Lower lobe of right lung (tissue), 2 donors: ENCODE measurements around the gene TMEM121. TPM values are rescaled to one million over a fixed set of nuclear protein-coding genes. Genes with fewer than 3 reads are reported as not detected.

Source experiments
- ATAC-seq, 2 donors: fragments of 200-7000 bp; cut with Tn5 transposase; one replicate each; pipeline ENCODE4 v1.9.1; 2020 to 2022; ENCODE audit warnings: mild to moderate bottlenecking in 2 of 2, moderate library complexity in 2 of 2
- DNase-seq: peaks from one replicate; pipeline ENCODE4 v3.0.0-alpha.2; 2020
- H3K27ac ChIP-seq: fragments of 200-600 bp; one replicate; pipeline ENCODE4 v1.8.0; 2022
- H3K27me3 ChIP-seq: fragments of 200-600 bp; one replicate; pipeline ENCODE4 v1.8.0; 2022; ENCODE audit warnings: low read depth
- H3K36me3 ChIP-seq: fragments of 200-600 bp; one replicate; pipeline ENCODE4 v1.8.0; 2022; ENCODE audit warnings: mild to moderate bottlenecking
- H3K4me1 ChIP-seq: fragments of 200-600 bp; one replicate; pipeline ENCODE4 v1.8.0; 2022
- H3K4me3 ChIP-seq: fragments of 200-600 bp; one replicate; pipeline ENCODE4 v1.8.0; 2022; ENCODE audit warnings: mild to moderate bottlenecking
- H3K9me3 ChIP-seq: fragments of 200-600 bp; one replicate; pipeline ENCODE4 v1.8.0; 2022
- intact Hi-C: fragments of 100-400 bp; cut with DNase I; formaldehyde crosslinking; loops from one replicate; pipeline ENCODE4 v1.11.0; 2022
- total RNA-seq: library from RNA; stranded (reverse); fragmentation: NEBNext Ultra II Directional; extraction: Animal tissue kit (Norgen Biotek cat#: 25700); gene quantifications from one replicate; pipeline ENCODE4 v1.2.1, GENCODE V29; 2021
- TF ChIP-seq, protein P1 (sequence below): fragments of 200-600 bp; IDR thresholded peaks from one replicate; pipeline ENCODE4 v1.8.0; 2022; ENCODE audit warnings: antibody characterized with exemption, mild to moderate bottlenecking
- donor health status: DM: no; HTN: yes; CAD: no; lungs with severe emphysema.

The TMEM121 gene
- total RNA-seq, 1 donor from 2014 or later = 3.0 TPM

GRCh38 chr14:105530285-105531087, 4.1 kb downstream of the TMEM121 start:
- peaks cover 32% of the 10 kb centered on the region for H3K27me3 ChIP-seq
- ATAC-seq (no peak), DNase-seq (no peak)
- H3K4me3 ChIP-seq = no peak overlapping the region
- no peaks in the 10 kb centered on the region for H3K9me3 ChIP-seq
- TF ChIP-seq, protein P1, sequence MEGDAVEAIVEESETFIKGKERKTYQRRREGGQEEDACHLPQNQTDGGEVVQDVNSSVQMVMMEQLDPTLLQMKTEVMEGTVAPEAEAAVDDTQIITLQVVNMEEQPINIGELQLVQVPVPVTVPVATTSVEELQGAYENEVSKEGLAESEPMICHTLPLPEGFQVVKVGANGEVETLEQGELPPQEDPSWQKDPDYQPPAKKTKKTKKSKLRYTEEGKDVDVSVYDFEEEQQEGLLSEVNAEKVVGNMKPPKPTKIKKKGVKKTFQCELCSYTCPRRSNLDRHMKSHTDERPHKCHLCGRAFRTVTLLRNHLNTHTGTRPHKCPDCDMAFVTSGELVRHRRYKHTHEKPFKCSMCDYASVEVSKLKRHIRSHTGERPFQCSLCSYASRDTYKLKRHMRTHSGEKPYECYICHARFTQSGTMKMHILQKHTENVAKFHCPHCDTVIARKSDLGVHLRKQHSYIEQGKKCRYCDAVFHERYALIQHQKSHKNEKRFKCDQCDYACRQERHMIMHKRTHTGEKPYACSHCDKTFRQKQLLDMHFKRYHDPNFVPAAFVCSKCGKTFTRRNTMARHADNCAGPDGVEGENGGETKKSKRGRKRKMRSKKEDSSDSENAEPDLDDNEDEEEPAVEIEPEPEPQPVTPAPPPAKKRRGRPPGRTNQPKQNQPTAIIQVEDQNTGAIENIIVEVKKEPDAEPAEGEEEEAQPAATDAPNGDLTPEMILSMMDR = no peak
- intact Hi-C loops = no loop called here
- peaks cover 33% of the 10 kb centered on the region for H3K4me1 ChIP-seq
- H3K27ac ChIP-seq = no peak overlapping the region
- no peaks in the 10 kb centered on the region for H3K36me3 ChIP-seq

GRCh38 chr14:105531088-105531893, 4.9 kb downstream of the TMEM121 start:
- Histone ChIP-seq H3K4me1 (peaks cover 33% of the 10 kb centered on the region), H3K9me3 (no peaks in the 10 kb centered on the region), H3K27ac (no peak overlapping the region), H3K4me3 (no peak overlapping the region), H3K36me3 (no peaks in the 10 kb centered on the region), H3K27me3 (peaks cover 39% of the 10 kb centered on the region)
- DNase-seq (no peak), ATAC-seq (no peak)
- intact Hi-C loops = no loop called here
- TF ChIP-seq, protein P1 = no peak

- no peaks in the 10 kb centered on the region for H3K9me3 ChIP-seq
- peaks cover 28% of the 10 kb centered on the region for H3K4me1 ChIP-seq
- DNase-seq (no peak), ATAC-seq (no peak)
- peaks cover 41% of the 10 kb centered on the region for H3K27me3 ChIP-seq
- TF ChIP-seq, protein P1 = no peak
- H3K36me3 ChIP-seq = no peaks in the 10 kb centered on the region
- intact Hi-C loops = no loop called here
- H3K27ac ChIP-seq = no peak overlapping the region
- no peak overlapping the region for H3K4me3 ChIP-seq
Observed at GRCh38 chr14:105531894-105532623, 5.7 kb downstream of the TMEM121 start.

GRCh38 chr14:105532735-105533141, 6.4 kb downstream of the TMEM121 start:
- H3K4me3 ChIP-seq = no peak overlapping the region
- peaks cover 41% of the 10 kb centered on the region for H3K27me3 ChIP-seq
- no peak for ATAC-seq
- no peak overlapping the region for H3K27ac ChIP-seq
- no peaks in the 10 kb centered on the region for H3K9me3 ChIP-seq
- peaks cover 22% of the 10 kb centered on the region for H3K4me1 ChIP-seq
- H3K36me3 ChIP-seq = no peaks in the 10 kb centered on the region
- intact Hi-C loops = no loop called here
- TF ChIP-seq, protein P1 = peak; percentile 10
- no peak for DNase-seq

- H3K27ac ChIP-seq = no peak overlapping the region
- DNase-seq = no peak
- H3K36me3 ChIP-seq = no peaks in the 10 kb centered on the region
- TF ChIP-seq, protein P1 = no peak
- intact Hi-C loops = no loop called here
- ATAC-seq = no peak
- H3K9me3 ChIP-seq = no peaks in the 10 kb centered on the region
- peaks cover 21% of the 10 kb centered on the region for H3K4me1 ChIP-seq
- no peak overlapping the region for H3K4me3 ChIP-seq
- peaks cover 37% of the 10 kb centered on the region for H3K27me3 ChIP-seq
Observed at GRCh38 chr14:105533391-105533790, 7.0 kb downstream of the TMEM121 start.
